IMR-90 (cell line): ENCODE data around the gene TUSC2. TPM values are rescaled to one million over a fixed set of nuclear protein-coding genes. Genes with fewer than 3 reads are reported as not detected.
A peak's percentile ranks its signal among the peaks of the same experiment; 100 is the strongest.

ENCODE experiments used
- ATAC-seq: fragments of 200-7000 bp; cut with Tn5 transposase; 2 replicates; pipeline ENCODE4 v1.9.1; 2020; ENCODE audit warnings: low read depth, mild to moderate bottlenecking, moderate library complexity
- BruUV-seq: library from RNA; stranded (reverse); fragments of 400-500 nt; replicated peaks from 2 replicates; lab custom pipeline; 2021; lab: Mats Ljungman, UMichigan
- CTCF ChIA-PET: fragments of 300-600 bp; formaldehyde crosslinking; extraction: SDS; loops from one replicate; lab custom pipeline; 2021; ENCODE audit warnings: antibody characterized with exemption; lab: Yijun Ruan, JAX
- POLR2A ChIA-PET: fragments of 300-600 bp; sonication (Branson Sonifier 250); formaldehyde crosslinking; loops from one replicate; lab custom pipeline; 2022; ENCODE audit warnings: antibody characterized with exemption; ENCODE audit not compliant: unreplicated experiment; lab: Charles Lee
- DNase-seq: peaks from one replicate; pipeline ENCODE4 v3.0.0; 2013
- H2AFZ ChIP-seq: replicated peaks from 2 replicates; pipeline ENCODE3; 2013; ENCODE audit warnings: low read length, mild to moderate bottlenecking; ENCODE audit not compliant: poor library complexity
- H2AK5ac ChIP-seq: 2 replicates; pipeline ENCODE4 v1.6.1; 2013; ENCODE audit warnings: low read depth, low read length, inconsistent platforms
- H2AK9ac ChIP-seq: replicated peaks from 2 replicates; pipeline ENCODE3; 2013; ENCODE audit warnings: mild to moderate bottlenecking, low read depth, low read length, moderate library complexity; ENCODE audit not compliant: poor library complexity
- H2BK120ac ChIP-seq: 2 replicates; pipeline ENCODE4 v1.6.1; 2013; ENCODE audit warnings: low read depth, low read length, inconsistent platforms
- H2BK15ac ChIP-seq: 3 replicates; pipeline ENCODE4 v1.6.1; 2013; ENCODE audit warnings: low read depth, low read length, inconsistent platforms
- H2BK20ac ChIP-seq: 2 replicates; pipeline ENCODE4 v1.6.1; 2013; ENCODE audit warnings: low read depth, mild to moderate bottlenecking, inconsistent platforms, low read length, moderate library complexity
- H2BK5ac ChIP-seq: 2 replicates; pipeline ENCODE4 v1.6.1; 2013; ENCODE audit warnings: mild to moderate bottlenecking, low read depth, low read length, inconsistent platforms; ENCODE audit not compliant: poor library complexity, severe bottlenecking
- H3K14ac ChIP-seq: replicated peaks from 2 replicates; pipeline ENCODE4 v1.6.1; 2013; ENCODE audit warnings: low read depth, low read length, inconsistent platforms
- H3K18ac ChIP-seq: 2 replicates; pipeline ENCODE4 v1.6.1; 2013; ENCODE audit warnings: low read depth, low read length, control low read depth
- H3K23ac ChIP-seq: 2 replicates; pipeline ENCODE4 v1.6.1; 2013; ENCODE audit warnings: low read depth, low read length, inconsistent platforms
- H3K27ac ChIP-seq: 2 replicates; pipeline ENCODE4 v1.5.1; 2013; ENCODE audit warnings: mild to moderate bottlenecking, control low read depth, low read length; ENCODE audit not compliant: insufficient read depth
- H3K27me3 ChIP-seq: 2 replicates; pipeline ENCODE4 v1.6.1; 2013; ENCODE audit warnings: low read length; ENCODE audit not compliant: control insufficient read depth, insufficient read depth
- H3K36me3 ChIP-seq: 2 replicates; pipeline ENCODE4 v1.6.1; 2013; ENCODE audit warnings: low read length, mixed read lengths; ENCODE audit not compliant: control insufficient read depth, insufficient read depth
- H3K4ac ChIP-seq: 2 replicates; pipeline ENCODE4 v1.6.1; 2013; ENCODE audit warnings: low read depth, low read length, inconsistent platforms
- H3K4me1 ChIP-seq: 2 replicates; pipeline ENCODE4 v1.6.1; 2013; ENCODE audit warnings: low read length, mixed read lengths; ENCODE audit not compliant: control insufficient read depth, insufficient read depth
- H3K4me2 ChIP-seq: 2 replicates; pipeline ENCODE4 v1.6.1; 2013; ENCODE audit warnings: low read depth, mild to moderate bottlenecking, control low read depth, low read length, moderate library complexity
- H3K4me3 ChIP-seq: 2 replicates; pipeline ENCODE4 v1.5.1; 2013; ENCODE audit warnings: low read depth, mild to moderate bottlenecking, control low read depth, low read length, moderate library complexity; ENCODE audit not compliant: insufficient read depth
- H3K56ac ChIP-seq: 2 replicates; pipeline ENCODE4 v1.6.1; 2013; ENCODE audit warnings: low read length, inconsistent platforms; ENCODE audit not compliant: insufficient read depth; ENCODE audit errors: extremely low read depth
- H3K79me1 ChIP-seq, 2 experiments: 2 replicates each; pipeline ENCODE4 v1.6.1; 2013; ENCODE audit warnings: low read length in 2 of 2, inconsistent platforms in 1 of 2, low read depth in 1 of 2
- H3K9ac ChIP-seq: 2 replicates; pipeline ENCODE4 v1.6.1; 2013; ENCODE audit warnings: low read depth, low read length, control low read depth
- H3K9me1 ChIP-seq: 2 replicates; pipeline ENCODE4 v1.6.1; 2013; ENCODE audit warnings: low read length, inconsistent platforms; ENCODE audit not compliant: insufficient read depth
- H3K9me3 ChIP-seq: 2 replicates; pipeline ENCODE4 v1.6.1; 2013; ENCODE audit warnings: low read length; ENCODE audit not compliant: control insufficient read depth, insufficient read depth
- H4K20me1 ChIP-seq: 2 replicates; pipeline ENCODE4 v1.6.1; 2013; ENCODE audit warnings: low read length, inconsistent platforms; ENCODE audit not compliant: insufficient read depth
- H4K5ac ChIP-seq: 2 replicates; pipeline ENCODE4 v1.6.1; 2013; ENCODE audit warnings: mild to moderate bottlenecking, low read depth, low read length, control low read depth
- H4K8ac ChIP-seq, 2 experiments: 2 replicates each; pipeline ENCODE4 v1.6.1; 2013; ENCODE audit warnings: low read depth in 2 of 2, low read length in 2 of 2, control low read depth in 1 of 2, inconsistent platforms in 1 of 2
- H4K91ac ChIP-seq: 2 replicates; pipeline ENCODE4 v1.6.1; 2013; ENCODE audit warnings: low read depth, low read length, inconsistent platforms; ENCODE audit not compliant: insufficient read depth
- BHLHE40 ChIP-seq: fragments of 150-350 bp; IDR thresholded peaks from 2 replicates; pipeline ENCODE4 v1.6.1; 2016; ENCODE audit warnings: mild to moderate bottlenecking, low read depth, low read length
- CEBPB ChIP-seq: IDR thresholded peaks from 2 replicates; pipeline ENCODE4 v1.6.1; 2012; ENCODE audit warnings: low read depth, low read length, improper control_type of control experiment
- CHD1 ChIP-seq: IDR thresholded peaks from 2 replicates; pipeline ENCODE4 v1.6.1; 2012; ENCODE audit warnings: low read depth, low read length, improper control_type of control experiment
- ELK1 ChIP-seq: fragments of 150-350 bp; IDR thresholded peaks from 2 replicates; pipeline ENCODE4 v1.6.1; 2016; ENCODE audit warnings: low read depth, mild to moderate bottlenecking, low read length, moderate library complexity, borderline replicate concordance
- FOS ChIP-seq: fragments of 150-350 bp; IDR thresholded peaks from 2 replicates; pipeline ENCODE4 v1.6.1; 2016; ENCODE audit warnings: low read depth, low read length
- MAFK ChIP-seq: IDR thresholded peaks from 2 replicates; pipeline ENCODE4 v1.6.1; 2012; ENCODE audit warnings: low read depth, low read length, improper control_type of control experiment
- MXI1 ChIP-seq: IDR thresholded peaks from 2 replicates; pipeline ENCODE4 v1.6.1; 2012; ENCODE audit warnings: low read depth, mild to moderate bottlenecking, low read length, moderate library complexity, borderline replicate concordance
- NFE2L2 ChIP-seq: fragments of 150-350 bp; IDR thresholded peaks from 2 replicates; pipeline ENCODE4 v1.6.1; 2016; ENCODE audit warnings: low read depth, mild to moderate bottlenecking, low read length
- POLR2A ChIP-seq: IDR thresholded peaks from 2 replicates; pipeline ENCODE4 v1.6.1; 2012; ENCODE audit warnings: mild to moderate bottlenecking, low read depth, low read length
- RAD21 ChIP-seq: IDR thresholded peaks from 2 replicates; pipeline ENCODE4 v1.6.1; 2012; ENCODE audit warnings: low read length, improper control_type of control experiment
- RCOR1 ChIP-seq: IDR thresholded peaks from 2 replicates; pipeline ENCODE4 v1.6.1; 2012; ENCODE audit warnings: mild to moderate bottlenecking, low read length, improper control_type of control experiment; ENCODE audit not compliant: insufficient replicate concordance
- RFX5 ChIP-seq: IDR thresholded peaks from 2 replicates; pipeline ENCODE4 v1.8.0; 2012; ENCODE audit warnings: low read depth, mild to moderate bottlenecking, low read length, moderate library complexity
- SMC3 ChIP-seq: fragments of 150-350 bp; IDR thresholded peaks from 2 replicates; pipeline ENCODE4 v1.6.1; 2016; ENCODE audit warnings: low read depth, mild to moderate bottlenecking, antibody characterized with exemption, low read length, moderate library complexity
- USF2 ChIP-seq: fragments of 150-350 bp; IDR thresholded peaks from 2 replicates; pipeline ENCODE4 v1.6.1; 2017; ENCODE audit warnings: mild to moderate bottlenecking, antibody characterized with exemption, low read length, low read depth
- WGBS, 2 experiments: methylation state at CpG; one replicate each; pipeline versions ENCODE4 v1.1.5 to v1.1.7; 2013; ENCODE audit warnings: missing lambda C conversion rate in 2 of 2; ENCODE audit not compliant: insufficient read length in 1 of 2; ENCODE audit errors: extremely low coverage in 2 of 2; 5-methylcytosine and 5-hydroxymethylcytosine counted together
- dilution Hi-C: fragments of 300-500 bp; cut with HindIII; formaldehyde crosslinking; loops from one replicate; pipeline ENCODE4 v1.14.3; 2018; ENCODE audit warnings: low sequenced_read_pairs; ENCODE audit not compliant: unreplicated experiment
- in situ Hi-C: fragments of 300-500 bp; cut with MboI; formaldehyde crosslinking; loops from 3 replicates; pipeline ENCODE4 v1.14.3; 2019; ENCODE audit warnings: low sequenced_read_pairs, inconsistent platforms, mixed read lengths
- intact Hi-C: fragments of 100-400 bp; cut with micrococcal nuclease; formaldehyde crosslinking; loops from 2 replicates; pipeline ENCODE4 v1.10.0; 2022
- polyA plus RNA-seq, 3 experiments: library from polyadenylated mRNA; depleted of rRNA; stranded (reverse); fragments of >200 nt; gene quantifications; 2 replicates each; pipeline ENCODE4 v1.2.3, GENCODE V29; 2012; ENCODE audit warnings: low replicate concordance in 1 of 3
- total RNA-seq: library from RNA; depleted of rRNA; stranded (reverse); fragments of >200 nt; gene quantifications from 2 replicates; pipeline ENCODE4 v1.2.3, GENCODE V29; 2012
- TF ChIP-seq, protein P1 (sequence below): conservative IDR thresholded peaks from 2 replicates; pipeline ENCODE4 v1.5.1; 2012; ENCODE audit warnings: mild to moderate bottlenecking, low read depth, low read length, improper control_type of control experiment

The TUSC2 gene
- total and polyA plus RNA-seq, 2 of the 4 experiments (the other 2 are of a cell fraction): 13.4 to 24.0 TPM

DNA sequence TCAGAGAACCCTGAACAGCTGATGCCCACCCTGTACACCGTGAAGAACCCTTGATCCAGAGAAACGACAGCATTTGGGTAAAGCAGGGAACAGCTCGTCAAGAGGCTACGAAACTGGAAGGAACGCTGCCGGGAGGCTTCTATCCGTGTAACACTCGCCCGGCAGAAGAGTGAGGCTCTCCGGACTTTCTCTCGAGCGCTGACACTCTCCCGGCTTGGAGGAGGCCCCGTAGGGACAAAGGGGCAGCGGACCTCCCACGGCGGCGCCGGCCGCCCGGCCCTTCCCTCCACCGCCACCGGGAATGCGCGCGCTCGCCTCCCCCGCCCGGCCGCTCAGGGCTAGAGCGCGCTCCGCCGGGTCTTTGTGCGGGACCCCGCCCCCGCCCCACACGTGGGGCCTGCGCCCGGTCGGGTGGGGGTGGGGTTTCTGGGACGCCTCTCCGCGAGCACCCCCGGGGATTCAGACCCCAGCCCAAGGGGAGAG lies 7.1 kb downstream of the TUSC2 start:
- Histone ChIP-seq H2AK9ac (peak overlapping the region; percentile 91), H3K27ac (peak overlapping the region; percentile 98), H3K23ac (peak overlapping the region; percentile 93), H4K91ac (peak overlapping the region; percentile 79), H4K20me1 (peaks cover 14% of the 10 kb centered on the region; the same call in 1 of the 2 replicates), H4K5ac (peak overlapping the region; percentile 17), H3K9me1 (peaks cover 18% of the 10 kb centered on the region), H3K9me3 (no peaks in the 10 kb centered on the region), H2AFZ (peak overlapping the region; percentile 95), H3K56ac (peak overlapping the region; percentile 90), H3K14ac (peak overlapping the region; percentile 88), H2BK5ac (peak overlapping the region; percentile 98), H2AK5ac (peak overlapping the region; percentile 82), H4K8ac (peak overlapping the region; percentile 20 to 74), H2BK15ac (no peak overlapping the region; the same call in 2 of the 3 replicates), H3K4ac (peak overlapping the region; percentile 87), H2BK120ac (peak overlapping the region; percentile 54; the same call in 1 of the 2 replicates), H3K18ac (peak overlapping the region; percentile 31; the same call in 1 of the 2 replicates), H3K9ac (peak overlapping the region; percentile 87), H3K27me3 (no peaks in the 10 kb centered on the region), H3K79me1 (peaks cover 26 to 56% of the 10 kb centered on the region in 2 experiments), H3K4me1 (peaks cover 25% of the 10 kb centered on the region), H3K4me3 (peak overlapping the region; percentile 58), H2BK20ac (no peak overlapping the region), H3K36me3 (peaks cover 38% of the 10 kb centered on the region), H3K4me2 (peak overlapping the region; percentile 96)
- intact Hi-C loops (loop anchor here (5.0 kb wide), 1 partner anchor 59 kb away; no protein-coding TSS in a partner anchor), in situ Hi-C loops (no loop called here), dilution Hi-C loops (no loop called here)
- CTCF ChIA-PET: no interaction called here
- no TSS peak for BruUV-seq
- POLR2A ChIA-PET: interaction anchor here (0.6 kb wide), 1 partner anchor 26 kb away, joined by 10 read pairs; no protein-coding TSS in a partner anchor
- ATAC-seq (peak; percentile 75), DNase-seq (peak; percentile 55)
- 0% methylated on average over 14 of the region's 45 CpGs; no CpG with 5 or more reads in 1 of the 2 experiments for WGBS, 2 experiments
- TF ChIP-seq USF2 (peak; percentile 83), FOS (no peak), ELK1 (no peak), RCOR1 (no peak), RAD21 (no peak), MXI1 (peak; percentile 91), CHD1 (no peak), POLR2A (no peak), SMC3 (no peak), MAFK (no peak), NFE2L2 (no peak), RFX5 (no peak), BHLHE40 (no peak), CEBPB (no peak)
- TF ChIP-seq, protein P1, sequence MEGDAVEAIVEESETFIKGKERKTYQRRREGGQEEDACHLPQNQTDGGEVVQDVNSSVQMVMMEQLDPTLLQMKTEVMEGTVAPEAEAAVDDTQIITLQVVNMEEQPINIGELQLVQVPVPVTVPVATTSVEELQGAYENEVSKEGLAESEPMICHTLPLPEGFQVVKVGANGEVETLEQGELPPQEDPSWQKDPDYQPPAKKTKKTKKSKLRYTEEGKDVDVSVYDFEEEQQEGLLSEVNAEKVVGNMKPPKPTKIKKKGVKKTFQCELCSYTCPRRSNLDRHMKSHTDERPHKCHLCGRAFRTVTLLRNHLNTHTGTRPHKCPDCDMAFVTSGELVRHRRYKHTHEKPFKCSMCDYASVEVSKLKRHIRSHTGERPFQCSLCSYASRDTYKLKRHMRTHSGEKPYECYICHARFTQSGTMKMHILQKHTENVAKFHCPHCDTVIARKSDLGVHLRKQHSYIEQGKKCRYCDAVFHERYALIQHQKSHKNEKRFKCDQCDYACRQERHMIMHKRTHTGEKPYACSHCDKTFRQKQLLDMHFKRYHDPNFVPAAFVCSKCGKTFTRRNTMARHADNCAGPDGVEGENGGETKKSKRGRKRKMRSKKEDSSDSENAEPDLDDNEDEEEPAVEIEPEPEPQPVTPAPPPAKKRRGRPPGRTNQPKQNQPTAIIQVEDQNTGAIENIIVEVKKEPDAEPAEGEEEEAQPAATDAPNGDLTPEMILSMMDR: no peak
